ENCODE measurements around the gene SIAH2. TPM values are rescaled to one million over a fixed set of nuclear protein-coding genes. Genes with fewer than 3 reads are reported as not detected.
A peak's percentile ranks its signal among the peaks of the same experiment; 100 is the strongest.

Gene SIAH2
- total and polyA plus RNA-seq, 9 of the 15 experiments (the other 6 are each of a cell fraction or from before 2014, with no cell fraction given), result 4.8 to 39.0 (median 29.9) TPM

- no peak for TF ChIP-seq RERE (CRISPR knock-in tag; IDR thresholded peaks at IDR 0.05; ENCODE audit: borderline replicate concordance)
- no peak for TF ChIP-seq PYGO2 (tag; IDR thresholded peaks at IDR 0.05)
- TF ChIP-seq, protein P1, sequence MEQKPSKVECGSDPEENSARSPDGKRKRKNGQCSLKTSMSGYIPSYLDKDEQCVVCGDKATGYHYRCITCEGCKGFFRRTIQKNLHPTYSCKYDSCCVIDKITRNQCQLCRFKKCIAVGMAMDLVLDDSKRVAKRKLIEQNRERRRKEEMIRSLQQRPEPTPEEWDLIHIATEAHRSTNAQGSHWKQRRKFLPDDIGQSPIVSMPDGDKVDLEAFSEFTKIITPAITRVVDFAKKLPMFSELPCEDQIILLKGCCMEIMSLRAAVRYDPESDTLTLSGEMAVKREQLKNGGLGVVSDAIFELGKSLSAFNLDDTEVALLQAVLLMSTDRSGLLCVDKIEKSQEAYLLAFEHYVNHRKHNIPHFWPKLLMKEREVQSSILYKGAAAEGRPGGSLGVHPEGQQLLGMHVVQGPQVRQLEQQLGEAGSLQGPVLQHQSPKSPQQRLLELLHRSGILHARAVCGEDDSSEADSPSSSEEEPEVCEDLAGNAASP (IDR thresholded peaks at IDR 0.05), result no peak
- TF ChIP-seq FOXK1 (CRISPR knock-in tag; IDR thresholded peaks at IDR 0.05; ENCODE audit: borderline replicate concordance), result no peak
- TF ChIP-seq ATF3 (IDR thresholded peaks at IDR 0.05), result peak; percentile 59
- TF ChIP-seq ATF3 (CRISPR knock-in tag; conservative IDR thresholded peaks at IDR 0.05), result 0 out of 2 replicates have a peak, but pooled peaks have one; percentile 27
- TF ChIP-seq NR2F6 (CRISPR knock-in tag; IDR thresholded peaks at IDR 0.05), result no peak
- TF ChIP-seq NFXL1 (CRISPR knock-in tag; IDR thresholded peaks at IDR 0.05), result no peak
- peak; percentile 56 for TF ChIP-seq CCNT2 (IDR thresholded peaks at IDR 0.05; ENCODE audit: borderline replicate concordance, extremely low read depth, insufficient read length, low read depth, low read length)
- no peak for TF ChIP-seq HBP1 (CRISPR knock-in tag; IDR thresholded peaks at IDR 0.05)
- TF ChIP-seq ZNF24 (IDR thresholded peaks at IDR 0.05), result no peak
- TF ChIP-seq THRAP3 (IDR thresholded peaks at IDR 0.05; ENCODE audit: borderline replicate concordance), result no peak
- TF ChIP-seq ZFP36 (IDR thresholded peaks at IDR 0.05; ENCODE audit: low read depth, low read length, partially characterized antibody), result no peak
- TF ChIP-seq ARID1B (IDR thresholded peaks at IDR 0.05), result peak; percentile 97
- TF ChIP-seq PRPF4 (IDR thresholded peaks at IDR 0.05; ENCODE audit: insufficient read depth, low read depth, low read length, poor library complexity, severe bottlenecking), result no peak
- TF ChIP-seq E2F1 (CRISPR knock-in tag; IDR thresholded peaks at IDR 0.05), result no peak
- peak; percentile 78 for TF ChIP-seq CC2D1A (IDR thresholded peaks at IDR 0.05)
- no peak for TF ChIP-seq KDM2B (CRISPR knock-in tag; IDR thresholded peaks at IDR 0.05)
Observed at GRCh38 chr3:150729682-150730360, 33.1 kb downstream of the SIAH2 start (continued).
